ENCODE results near the gene C4orf33.

Gene C4orf33

GRCh38 chr4:129131343-129131742 lies 35.4 kb downstream of the C4orf33 start:
- no peak for DNase-seq

GRCh38 chr4:129136433-129136832 lies 40.5 kb downstream of the C4orf33 start:
- no peak for DNase-seq

GRCh38 chr4:129138810-129139496 lies 43.0 kb downstream of the C4orf33 start:
- DNase-seq: no peak

- DNase-seq: no peak
Observed at GRCh38 chr4:129140521-129140920, 44.6 kb downstream of the C4orf33 start.

GRCh38 chr4:129143359-129143758 lies 47.4 kb downstream of the C4orf33 start:
- no peak for DNase-seq

GRCh38 chr4:129144755-129145206 lies 48.8 kb downstream of the C4orf33 start:
- DNase-seq: no peak

- DNase-seq: no peak
Observed at GRCh38 chr4:129145222-129145730, 49.3 kb downstream of the C4orf33 start.

GRCh38 chr4:129146639-129147038 lies 50.7 kb downstream of the C4orf33 start:
- no peak for DNase-seq

- DNase-seq: no peak
Observed at GRCh38 chr4:129148892-129149291, 52.9 kb downstream of the C4orf33 start.

- DNase-seq: no peak
Observed at GRCh38 chr4:129149906-129150305, 54.0 kb downstream of the C4orf33 start.

GRCh38 chr4:129152350-129152749 lies 56.4 kb downstream of the C4orf33 start:
- no peak for DNase-seq

GRCh38 chr4:129153700-129154099 lies 57.7 kb downstream of the C4orf33 start:
- no peak for DNase-seq

- DNase-seq: no peak
Observed at GRCh38 chr4:129162450-129162849, 66.5 kb downstream of the C4orf33 start.

- no peak for DNase-seq
Observed at GRCh38 chr4:129163427-129163826, 67.5 kb downstream of the C4orf33 start.

GRCh38 chr4:129164243-129164642 lies 68.3 kb downstream of the C4orf33 start:
- no peak for DNase-seq
